ENCODE results near the gene KIRREL1. TPM values are rescaled to one million over a fixed set of nuclear protein-coding genes. Genes with fewer than 3 reads are reported as not detected.

The KIRREL1 gene
- total RNA-seq, 4 donors from 2014 or later: 8.8 to 19.6 (median 14.5) TPM

GRCh38 chr1:157967205-157967604, 26.2 kb upstream of the KIRREL1 start:
- no peak overlapping the region for H3K4me3 ChIP-seq (ENCODE audit: low read depth, poor library complexity, severe bottlenecking)
- TF ChIP-seq, protein P1, sequence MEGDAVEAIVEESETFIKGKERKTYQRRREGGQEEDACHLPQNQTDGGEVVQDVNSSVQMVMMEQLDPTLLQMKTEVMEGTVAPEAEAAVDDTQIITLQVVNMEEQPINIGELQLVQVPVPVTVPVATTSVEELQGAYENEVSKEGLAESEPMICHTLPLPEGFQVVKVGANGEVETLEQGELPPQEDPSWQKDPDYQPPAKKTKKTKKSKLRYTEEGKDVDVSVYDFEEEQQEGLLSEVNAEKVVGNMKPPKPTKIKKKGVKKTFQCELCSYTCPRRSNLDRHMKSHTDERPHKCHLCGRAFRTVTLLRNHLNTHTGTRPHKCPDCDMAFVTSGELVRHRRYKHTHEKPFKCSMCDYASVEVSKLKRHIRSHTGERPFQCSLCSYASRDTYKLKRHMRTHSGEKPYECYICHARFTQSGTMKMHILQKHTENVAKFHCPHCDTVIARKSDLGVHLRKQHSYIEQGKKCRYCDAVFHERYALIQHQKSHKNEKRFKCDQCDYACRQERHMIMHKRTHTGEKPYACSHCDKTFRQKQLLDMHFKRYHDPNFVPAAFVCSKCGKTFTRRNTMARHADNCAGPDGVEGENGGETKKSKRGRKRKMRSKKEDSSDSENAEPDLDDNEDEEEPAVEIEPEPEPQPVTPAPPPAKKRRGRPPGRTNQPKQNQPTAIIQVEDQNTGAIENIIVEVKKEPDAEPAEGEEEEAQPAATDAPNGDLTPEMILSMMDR (IDR thresholded peaks at IDR 0.05): no peak
- TF ChIP-seq POLR2A (IDR thresholded peaks at IDR 0.05): no peak
- DNase-seq (ENCODE audit: low spot score in 2 of 2): no peak
- intact Hi-C loops (cut with DNase I; ENCODE audit: low total_unique reads): loop anchor here (5.0 kb wide), 1 partner anchor 155 kb away; no protein-coding TSS in a partner anchor

- TF ChIP-seq, protein P1 (IDR thresholded peaks at IDR 0.05): no peak
- TF ChIP-seq POLR2A (IDR thresholded peaks at IDR 0.05): no peak
- intact Hi-C loops (cut with DNase I; ENCODE audit: low total_unique reads): loop anchor here (5.0 kb wide), 1 partner anchor 154 kb away; no protein-coding TSS in a partner anchor
- 40% methylated on average over 7 of the region's 7 CpGs for WGBS, 2 donors
- DNase-seq (ENCODE audit: low spot score in 2 of 2): peak in 1 of 2 donors; percentile 24
- H3K4me3 ChIP-seq (ENCODE audit: low read depth, poor library complexity, severe bottlenecking): no peak overlapping the region
These were observed 24.9 kb upstream of the KIRREL1 start for GRCh38 chr1:157968508-157968907.

GRCh38 chr1:157968946-157969345, 24.5 kb upstream of the KIRREL1 start:
- no peak for DNase-seq (ENCODE audit: low spot score in 2 of 2)
- 13 to 32% methylated on average over 2 of the region's 2 CpGs for WGBS, 2 donors
- intact Hi-C loops (cut with DNase I; ENCODE audit: low total_unique reads): loop anchor here (5.0 kb wide), 1 partner anchor 153 kb away; no protein-coding TSS in a partner anchor

DNA sequence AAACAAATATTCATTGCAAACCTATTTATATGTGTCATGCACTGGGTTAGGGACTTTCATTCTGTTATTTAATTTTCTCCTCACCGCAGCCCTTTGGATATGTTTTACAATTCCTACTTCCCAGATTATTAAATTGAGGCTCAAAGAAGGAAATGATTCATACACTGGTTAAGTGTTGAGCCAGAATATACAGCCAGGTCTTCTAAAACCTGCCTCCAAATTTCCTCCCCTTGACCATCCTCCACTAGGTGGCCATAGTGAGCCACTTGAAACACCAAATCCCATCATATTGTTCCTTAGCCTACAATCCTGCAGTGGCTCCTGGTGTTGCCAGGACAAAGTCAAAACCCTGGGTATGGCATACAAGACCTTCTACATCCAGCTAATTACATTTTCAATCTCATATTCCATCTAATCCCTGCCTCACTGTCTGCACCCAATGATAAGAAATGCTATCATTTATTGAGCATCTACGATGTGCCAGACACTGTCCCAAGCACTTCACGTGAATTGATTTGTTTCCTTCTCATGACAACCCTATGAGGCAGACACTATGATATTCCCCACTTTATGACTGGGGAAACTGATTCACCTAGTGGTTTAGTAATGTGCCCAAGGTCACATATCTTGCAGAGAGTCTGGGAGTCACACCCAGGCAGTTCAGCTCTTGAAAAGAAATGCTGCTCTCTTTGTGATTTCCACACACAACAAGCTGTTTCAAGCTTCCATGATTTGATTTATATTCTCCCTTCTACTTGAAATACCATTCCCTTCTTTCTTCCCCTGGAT, 23.6 kb upstream of the KIRREL1 start:
- TF ChIP-seq, protein P1 (IDR thresholded peaks at IDR 0.05): peak in 1 of 3 donors; percentile 21
- TF ChIP-seq POLR2A (IDR thresholded peaks at IDR 0.05): no peak
- DNase-seq (ENCODE audit: low spot score in 2 of 2): peak in 1 of 2 donors; percentile 20
- intact Hi-C loops (cut with DNase I; ENCODE audit: low total_unique reads): loop anchor here (5.0 kb wide), 1 partner anchor 152 kb away; no protein-coding TSS in a partner anchor
- WGBS, 2 donors: 41 to 47% methylated on average over 3 of the region's 3 CpGs
- no peak overlapping the region for H3K4me3 ChIP-seq (ENCODE audit: low read depth, poor library complexity, severe bottlenecking)

More at GRCh38 chr1:157968946-157969345, 24.5 kb upstream of the KIRREL1 start:
- H3K4me3 ChIP-seq (ENCODE audit: low read depth, poor library complexity, severe bottlenecking): no peak overlapping the region
- TF ChIP-seq, protein P1 (IDR thresholded peaks at IDR 0.05): no peak
- no peak for TF ChIP-seq POLR2A (IDR thresholded peaks at IDR 0.05)

DNA sequence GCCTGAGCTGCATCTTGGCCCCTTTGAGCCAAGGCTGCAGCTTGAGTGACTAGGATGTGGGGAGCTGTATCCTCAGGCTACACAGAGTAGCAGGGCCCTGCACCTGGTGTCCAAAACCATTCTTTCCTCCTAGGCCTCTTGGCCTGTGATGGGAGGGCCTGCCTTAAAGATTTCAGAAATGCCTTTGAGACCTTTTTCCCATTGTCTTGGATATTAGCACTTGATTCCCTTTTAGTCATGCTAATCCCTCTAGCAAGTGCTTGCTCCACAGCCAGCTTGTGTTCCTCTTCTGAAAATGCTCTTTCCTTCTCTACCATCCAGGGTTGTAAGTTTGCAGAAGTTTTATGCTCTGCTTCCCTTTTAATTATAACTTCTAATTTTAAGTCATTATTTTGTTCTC, 21.7 kb upstream of the KIRREL1 start:
- no peak overlapping the region for H3K4me3 ChIP-seq (ENCODE audit: low read depth, poor library complexity, severe bottlenecking)
- TF ChIP-seq, protein P1 (IDR thresholded peaks at IDR 0.05): no peak
- TF ChIP-seq POLR2A (IDR thresholded peaks at IDR 0.05): no peak
- no peak for DNase-seq (ENCODE audit: low spot score in 2 of 2)
- intact Hi-C loops (cut with DNase I; ENCODE audit: low total_unique reads): no loop called here

Data from lower leg skin (tissue), 4 donors.